Gastroesophageal sphincter (tissue), 3 donors: ENCODE data around the gene PERCC1.

Experiments
- POLR2A ChIP-seq, 2 donors: fragments of 450-650 bp; IDR thresholded peaks; one replicate each; pipeline ENCODE4 v1.6.1; 2017; ENCODE audit warnings: antibody characterized with exemption in 2 of 2, mild to moderate bottlenecking in 2 of 2, moderate library complexity in 1 of 2
- POLR2AphosphoS5 ChIP-seq: sonication (generic); formaldehyde crosslinking; IDR thresholded peaks from one replicate; pipeline ENCODE4 v1.6.1; 2017; ENCODE audit warnings: antibody characterized with exemption
- TF ChIP-seq, protein P1 (sequence below), 4 experiments: fragments of 200-600 bp in 2 of 4; fragments of 450-650 bp in 2 of 4; sonication (generic) in 1 of 4; IDR thresholded peaks; one replicate each; pipeline ENCODE4 v1.5.1; 2017 to 2019; ENCODE audit warnings: antibody characterized with exemption in 4 of 4, mild to moderate bottlenecking in 2 of 4, moderate library complexity in 2 of 4

DNA sequence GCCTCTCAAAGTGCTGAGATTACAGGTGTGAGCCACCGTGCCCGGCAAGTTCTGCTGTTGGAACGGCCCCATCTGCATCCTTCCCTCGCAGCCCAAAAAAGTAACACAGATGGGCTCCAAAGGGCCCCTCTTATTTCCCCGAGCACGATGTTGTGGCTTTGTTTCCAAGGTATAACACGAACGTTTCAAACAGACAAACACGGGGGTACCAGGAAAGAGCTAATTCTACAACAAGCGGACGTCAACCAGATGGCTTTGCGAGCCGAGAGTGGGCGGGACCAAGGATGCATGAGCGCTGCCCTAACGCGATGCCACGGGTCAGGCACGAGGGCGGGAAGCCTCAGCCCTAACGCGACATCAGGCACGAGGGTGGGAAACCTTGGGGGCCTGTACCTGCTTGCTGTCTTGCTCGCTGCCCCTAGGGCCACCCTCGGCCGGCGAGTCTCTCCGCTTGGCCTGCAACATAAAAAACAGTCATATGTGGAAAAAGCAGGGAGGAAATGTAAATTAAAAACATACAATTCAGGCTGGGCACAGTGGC, 40.6 kb upstream of the PERCC1 start:
- TF ChIP-seq, protein P1, sequence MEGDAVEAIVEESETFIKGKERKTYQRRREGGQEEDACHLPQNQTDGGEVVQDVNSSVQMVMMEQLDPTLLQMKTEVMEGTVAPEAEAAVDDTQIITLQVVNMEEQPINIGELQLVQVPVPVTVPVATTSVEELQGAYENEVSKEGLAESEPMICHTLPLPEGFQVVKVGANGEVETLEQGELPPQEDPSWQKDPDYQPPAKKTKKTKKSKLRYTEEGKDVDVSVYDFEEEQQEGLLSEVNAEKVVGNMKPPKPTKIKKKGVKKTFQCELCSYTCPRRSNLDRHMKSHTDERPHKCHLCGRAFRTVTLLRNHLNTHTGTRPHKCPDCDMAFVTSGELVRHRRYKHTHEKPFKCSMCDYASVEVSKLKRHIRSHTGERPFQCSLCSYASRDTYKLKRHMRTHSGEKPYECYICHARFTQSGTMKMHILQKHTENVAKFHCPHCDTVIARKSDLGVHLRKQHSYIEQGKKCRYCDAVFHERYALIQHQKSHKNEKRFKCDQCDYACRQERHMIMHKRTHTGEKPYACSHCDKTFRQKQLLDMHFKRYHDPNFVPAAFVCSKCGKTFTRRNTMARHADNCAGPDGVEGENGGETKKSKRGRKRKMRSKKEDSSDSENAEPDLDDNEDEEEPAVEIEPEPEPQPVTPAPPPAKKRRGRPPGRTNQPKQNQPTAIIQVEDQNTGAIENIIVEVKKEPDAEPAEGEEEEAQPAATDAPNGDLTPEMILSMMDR (IDR thresholded peaks at IDR 0.05), result no peak
- TF ChIP-seq POLR2A (IDR thresholded peaks at IDR 0.05), result no peak
- no peak for TF ChIP-seq POLR2AphosphoS5
